Measurements from ENCODE around the gene C19orf81. TPM values are rescaled to one million over a fixed set of nuclear protein-coding genes. Genes with fewer than 3 reads are reported as not detected.

C19orf81 gene
- total RNA-seq, 1 experiment from 2014 or later = 22.4 TPM

- Mint-ChIP-seq H3K27ac (no peak overlapping the region), H3K9me3 (peaks cover 11% of the 10 kb centered on the region), H3K27me3 (ENCODE audit: low read depth) (peaks cover 87% of the 10 kb centered on the region), H3K36me3 (peaks cover 8% of the 10 kb centered on the region), H3K4me1 (peaks cover 15% of the 10 kb centered on the region), H3K4me3 (no peak overlapping the region)
- ChIA-PET CTCF (no interaction called here), POLR2A (no interaction called here)
- TF ChIP-seq NR2C2 (CRISPR knock-in tag; IDR thresholded peaks at IDR 0.05) = no peak
- no peak for TF ChIP-seq ZNF317 (CRISPR knock-in tag; IDR thresholded peaks at IDR 0.05; ENCODE audit: borderline replicate concordance, low read depth)
- no peak for TF ChIP-seq HMGXB4 (CRISPR knock-in tag; IDR thresholded peaks at IDR 0.05)
- no peak for TF ChIP-seq OVOL2 (CRISPR knock-in tag; IDR thresholded peaks at IDR 0.05; ENCODE audit: borderline replicate concordance)
- no peak for TF ChIP-seq ZNF425 (CRISPR knock-in tag; conservative IDR thresholded peaks at IDR 0.05)
- TF ChIP-seq JAZF1 (CRISPR knock-in tag; IDR thresholded peaks at IDR 0.05) = no peak
- TF ChIP-seq ZBTB21 (CRISPR knock-in tag; IDR thresholded peaks at IDR 0.05; ENCODE audit: borderline replicate concordance) = no peak
- no peak for TF ChIP-seq CTCF (IDR thresholded peaks at IDR 0.05)
- TF ChIP-seq ZNF512 (CRISPR knock-in tag; IDR thresholded peaks at IDR 0.05; ENCODE audit: borderline replicate concordance) = no peak
- no peak for TF ChIP-seq FOXK1 (CRISPR knock-in tag; IDR thresholded peaks at IDR 0.05)
- no peak for TF ChIP-seq TEAD1 (CRISPR knock-in tag; IDR thresholded peaks at IDR 0.05)
- no peak for TF ChIP-seq ZNF232 (CRISPR knock-in tag; IDR thresholded peaks at IDR 0.05)
- no peak for TF ChIP-seq NR3C1 (CRISPR knock-in tag; conservative IDR thresholded peaks at IDR 0.05; ENCODE audit: low read depth)
- TF ChIP-seq FOXP4 (CRISPR knock-in tag; IDR thresholded peaks at IDR 0.05) = no peak
- TF ChIP-seq ATF3 (CRISPR knock-in tag; conservative IDR thresholded peaks at IDR 0.05) = no peak
- ATAC-seq (no peak), DNase-seq (ENCODE audit: low spot score) (no peak)
These were observed 19.2 kb downstream of the C19orf81 start for GRCh38 chr19:50668416-50668815.

- no peak for DNase-seq (ENCODE audit: low spot score)
- Mint-ChIP-seq H3K27me3 (ENCODE audit: low read depth) (peaks cover 86% of the 10 kb centered on the region), H3K4me3 (peak overlapping the region; percentile 47), H3K4me1 (peaks cover 17% of the 10 kb centered on the region), H3K36me3 (peaks cover 6% of the 10 kb centered on the region), H3K27ac (no peak overlapping the region), H3K9me3 (peaks cover 6% of the 10 kb centered on the region)
- TF ChIP-seq IRF2 (CRISPR knock-in tag; IDR thresholded peaks at IDR 0.05; ENCODE audit: borderline replicate concordance, low read depth) (no peak), SP1 (CRISPR knock-in tag; conservative IDR thresholded peaks at IDR 0.05) (0 out of 2 replicates have a peak, but pooled peaks have one; percentile 22)
- ATAC-seq = no peak
- POLR2A ChIA-PET = interaction anchor here (1.5 kb wide), 1 partner anchor 11 kb away, joined by 6 read pairs; no protein-coding TSS in a partner anchor
- CTCF ChIA-PET = interaction anchor here (1.4 to 1.7 kb wide), 4 partner anchors 35 to 112 kb away, joined by 4 to 13 read pairs (median 10); no protein-coding TSS in a partner anchor
These were observed 19.6 kb downstream of the C19orf81 start for GRCh38 chr19:50668879-50669278.
